ENCODE measurements around the gene PARD3. TPM values are rescaled to one million over a fixed set of nuclear protein-coding genes. Genes with fewer than 3 reads are reported as not detected.
A peak's percentile ranks its signal among the peaks of the same experiment; 100 is the strongest.

PARD3 gene
- total RNA-seq, 1 donor from 2014 or later: 58.7 TPM

DNA sequence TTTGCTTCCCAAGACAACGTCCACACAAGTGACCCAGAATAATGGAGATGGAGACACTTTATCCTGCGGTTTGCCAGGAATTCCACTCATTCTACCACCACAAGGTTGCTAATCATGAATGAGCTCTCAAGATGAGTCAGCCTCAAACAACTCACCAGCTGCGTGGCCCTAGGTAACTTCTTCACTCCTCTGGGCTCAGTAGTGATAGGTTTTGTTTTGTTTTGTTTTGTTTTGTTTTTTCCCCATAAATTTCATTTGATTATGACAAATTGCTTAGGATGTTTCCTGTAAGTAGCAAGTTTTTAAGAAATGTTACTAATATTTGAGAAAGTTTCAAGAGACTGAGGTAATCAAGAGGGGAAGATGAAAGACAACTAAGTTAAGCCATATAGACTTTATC is 286.8 kb downstream of the PARD3 start:
- H3K36me3 Mint-ChIP-seq: peaks cover 26% of the 10 kb centered on the region
- peak overlapping the region; percentile 11 for H3K27ac ChIP-seq
- peaks cover 38% of the 10 kb centered on the region for H3K4me1 Mint-ChIP-seq

DNA sequence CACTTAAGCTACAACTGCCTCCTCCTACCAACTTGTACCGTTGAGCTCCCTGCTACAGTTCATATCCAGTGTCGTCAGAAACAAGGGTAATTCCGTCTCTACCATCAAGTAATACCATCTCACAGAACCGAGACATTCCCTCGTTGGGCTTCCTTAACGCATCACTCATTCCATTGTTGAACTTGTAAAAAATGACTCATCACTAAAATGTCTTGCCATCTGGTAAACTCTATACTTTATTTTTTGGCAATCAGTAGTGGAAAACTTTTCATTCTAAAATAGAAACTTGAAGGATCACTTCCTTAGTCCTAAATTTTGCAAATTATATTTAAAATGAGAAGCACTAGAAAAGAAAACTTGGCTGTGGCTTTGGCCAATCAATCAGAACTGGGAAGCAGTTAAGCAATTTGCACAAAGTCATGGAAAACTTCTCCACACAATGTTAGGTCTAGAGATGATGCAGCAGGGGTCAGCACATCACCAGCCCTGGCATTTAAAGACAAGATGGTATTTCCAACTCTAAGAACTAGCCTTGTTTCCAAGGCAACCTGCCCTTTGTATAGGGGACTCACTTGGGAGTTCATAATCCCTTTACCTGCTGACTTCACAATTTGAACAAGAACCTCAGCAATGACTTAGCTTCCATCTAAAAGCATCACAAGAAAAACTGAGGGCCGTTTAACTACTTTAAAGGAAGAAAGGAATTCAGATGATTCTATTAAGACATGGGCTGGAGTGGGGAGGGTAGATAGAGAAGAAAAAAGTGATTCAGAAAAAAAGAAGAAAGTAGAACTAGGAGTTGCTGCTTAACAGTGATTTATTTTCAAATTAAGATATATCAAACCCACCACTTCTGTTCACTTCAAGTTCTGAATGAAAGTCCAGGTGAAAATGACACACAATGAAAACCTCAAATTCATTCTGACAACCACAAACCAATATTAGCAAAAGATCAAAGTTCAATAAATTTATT is 288.1 kb downstream of the PARD3 start:
- Histone ChIP-seq H3K9ac (no peak overlapping the region), H3K27ac (no peak overlapping the region)

More for the DNA sequence above, 286.8 kb downstream of the PARD3 start:
- Histone ChIP-seq H3K9ac (no peak overlapping the region), H4K20me1 (ENCODE audit: low read depth) (peaks cover 24% of the 10 kb centered on the region), H3K79me2 (ENCODE audit: low read depth) (peaks cover 43% of the 10 kb centered on the region), H3K4me2 (peak overlapping the region; percentile 23), H3K9me3 (ENCODE audit: low read depth) (no peaks in the 10 kb centered on the region), H2AFZ (replicated peaks) (no peak overlapping the region), H3K36me3 (no peaks in the 10 kb centered on the region), H3K4me1 (peaks cover 37% of the 10 kb centered on the region), H3K4me3 (no peak overlapping the region), H3K27me3 (no peaks in the 10 kb centered on the region), H3F3A (ENCODE audit: low read depth) (peaks cover 30% of the 10 kb centered on the region)
- DNase-seq (ENCODE audit: low spot score): peak; percentile 64
- peak overlapping the region; percentile 35 for H3K27ac Mint-ChIP-seq
- TF ChIP-seq EZH2 (IDR thresholded peaks at IDR 0.05): no peak
- no peak for TF ChIP-seq EZH2phosphoT487 (IDR thresholded peaks at IDR 0.05)
- TF ChIP-seq, protein P1, sequence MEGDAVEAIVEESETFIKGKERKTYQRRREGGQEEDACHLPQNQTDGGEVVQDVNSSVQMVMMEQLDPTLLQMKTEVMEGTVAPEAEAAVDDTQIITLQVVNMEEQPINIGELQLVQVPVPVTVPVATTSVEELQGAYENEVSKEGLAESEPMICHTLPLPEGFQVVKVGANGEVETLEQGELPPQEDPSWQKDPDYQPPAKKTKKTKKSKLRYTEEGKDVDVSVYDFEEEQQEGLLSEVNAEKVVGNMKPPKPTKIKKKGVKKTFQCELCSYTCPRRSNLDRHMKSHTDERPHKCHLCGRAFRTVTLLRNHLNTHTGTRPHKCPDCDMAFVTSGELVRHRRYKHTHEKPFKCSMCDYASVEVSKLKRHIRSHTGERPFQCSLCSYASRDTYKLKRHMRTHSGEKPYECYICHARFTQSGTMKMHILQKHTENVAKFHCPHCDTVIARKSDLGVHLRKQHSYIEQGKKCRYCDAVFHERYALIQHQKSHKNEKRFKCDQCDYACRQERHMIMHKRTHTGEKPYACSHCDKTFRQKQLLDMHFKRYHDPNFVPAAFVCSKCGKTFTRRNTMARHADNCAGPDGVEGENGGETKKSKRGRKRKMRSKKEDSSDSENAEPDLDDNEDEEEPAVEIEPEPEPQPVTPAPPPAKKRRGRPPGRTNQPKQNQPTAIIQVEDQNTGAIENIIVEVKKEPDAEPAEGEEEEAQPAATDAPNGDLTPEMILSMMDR (IDR thresholded peaks at IDR 0.05): no peak
- no peaks in the 10 kb centered on the region for H3K27me3 Mint-ChIP-seq (ENCODE audit: insufficient read depth, low read depth)
- H3K9me3 Mint-ChIP-seq: peaks cover 33% of the 10 kb centered on the region
- H3K4me3 Mint-ChIP-seq: peak overlapping the region; percentile 13

DNA sequence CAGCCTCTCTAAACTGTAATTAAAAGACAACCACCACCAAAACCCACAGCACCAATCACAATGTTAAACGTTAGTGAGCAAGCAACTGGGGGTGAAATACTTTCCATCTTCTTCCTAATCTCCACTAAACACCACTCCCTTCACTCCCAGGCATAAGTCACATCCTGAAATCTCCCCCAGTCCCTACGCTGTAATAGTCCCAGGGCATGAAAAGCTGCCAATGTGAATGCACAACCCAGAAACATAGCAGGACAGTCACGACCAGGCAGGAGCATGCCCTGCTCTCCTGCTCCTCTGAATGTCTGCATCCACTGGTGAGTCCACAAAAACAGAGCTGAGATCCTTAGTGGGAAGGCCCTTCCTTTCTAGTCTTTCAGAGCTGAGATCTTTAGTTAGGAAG is 288.9 kb downstream of the PARD3 start:
- Histone ChIP-seq H2AFZ (replicated peaks) (no peak overlapping the region), H3K9ac (no peak overlapping the region), H3K27ac (no peak overlapping the region), H3K79me2 (ENCODE audit: low read depth) (peaks cover 48% of the 10 kb centered on the region), H3K9me3 (ENCODE audit: low read depth) (no peaks in the 10 kb centered on the region), H3F3A (ENCODE audit: low read depth) (peaks cover 30% of the 10 kb centered on the region), H3K4me1 (peaks cover 35% of the 10 kb centered on the region), H4K20me1 (ENCODE audit: low read depth) (peaks cover 24% of the 10 kb centered on the region), H3K4me3 (no peak overlapping the region), H3K36me3 (no peaks in the 10 kb centered on the region), H3K4me2 (peak overlapping the region; percentile 23), H3K27me3 (no peaks in the 10 kb centered on the region)
- Mint-ChIP-seq H3K27me3 (ENCODE audit: insufficient read depth, low read depth) (no peaks in the 10 kb centered on the region), H3K4me3 (no peak overlapping the region), H3K4me1 (peaks cover 38% of the 10 kb centered on the region), H3K36me3 (peaks cover 15% of the 10 kb centered on the region), H3K27ac (peak overlapping the region; percentile 61), H3K9me3 (peaks cover 22% of the 10 kb centered on the region)
- TF ChIP-seq EZH2 (IDR thresholded peaks at IDR 0.05): no peak
- TF ChIP-seq EZH2phosphoT487 (IDR thresholded peaks at IDR 0.05): no peak
- TF ChIP-seq, protein P1 (IDR thresholded peaks at IDR 0.05): no peak
- DNase-seq (ENCODE audit: low spot score): no peak

More for the DNA sequence above, 288.1 kb downstream of the PARD3 start:
- peak; percentile 88 for DNase-seq (ENCODE audit: low spot score)
- Histone ChIP-seq H3K4me2 (peak overlapping the region; percentile 23), H3K79me2 (ENCODE audit: low read depth) (peaks cover 44% of the 10 kb centered on the region), H4K20me1 (ENCODE audit: low read depth) (peaks cover 24% of the 10 kb centered on the region), H3K9me3 (ENCODE audit: low read depth) (no peaks in the 10 kb centered on the region), H3K4me1 (peaks cover 37% of the 10 kb centered on the region), H2AFZ (replicated peaks) (no peak overlapping the region), H3K4me3 (no peak overlapping the region), H3F3A (ENCODE audit: low read depth) (peaks cover 30% of the 10 kb centered on the region), H3K27me3 (no peaks in the 10 kb centered on the region), H3K36me3 (no peaks in the 10 kb centered on the region)
- peak overlapping the region; percentile 74 for H3K27ac Mint-ChIP-seq
- TF ChIP-seq EZH2phosphoT487 (IDR thresholded peaks at IDR 0.05) (no peak), EZH2 (IDR thresholded peaks at IDR 0.05) (no peak)
- TF ChIP-seq, protein P1 (IDR thresholded peaks at IDR 0.05): peak; percentile 47
- H3K36me3 Mint-ChIP-seq: peaks cover 16% of the 10 kb centered on the region
- peak overlapping the region; percentile 50 for H3K4me3 Mint-ChIP-seq
- H3K4me1 Mint-ChIP-seq: peaks cover 38% of the 10 kb centered on the region
- H3K27me3 Mint-ChIP-seq (ENCODE audit: insufficient read depth, low read depth): no peaks in the 10 kb centered on the region
- peaks cover 24% of the 10 kb centered on the region for H3K9me3 Mint-ChIP-seq

All from neural progenitor cell (in vitro differentiated cells).